ENCODE results near the gene ICAM4.

- TF ChIP-seq, protein P1, sequence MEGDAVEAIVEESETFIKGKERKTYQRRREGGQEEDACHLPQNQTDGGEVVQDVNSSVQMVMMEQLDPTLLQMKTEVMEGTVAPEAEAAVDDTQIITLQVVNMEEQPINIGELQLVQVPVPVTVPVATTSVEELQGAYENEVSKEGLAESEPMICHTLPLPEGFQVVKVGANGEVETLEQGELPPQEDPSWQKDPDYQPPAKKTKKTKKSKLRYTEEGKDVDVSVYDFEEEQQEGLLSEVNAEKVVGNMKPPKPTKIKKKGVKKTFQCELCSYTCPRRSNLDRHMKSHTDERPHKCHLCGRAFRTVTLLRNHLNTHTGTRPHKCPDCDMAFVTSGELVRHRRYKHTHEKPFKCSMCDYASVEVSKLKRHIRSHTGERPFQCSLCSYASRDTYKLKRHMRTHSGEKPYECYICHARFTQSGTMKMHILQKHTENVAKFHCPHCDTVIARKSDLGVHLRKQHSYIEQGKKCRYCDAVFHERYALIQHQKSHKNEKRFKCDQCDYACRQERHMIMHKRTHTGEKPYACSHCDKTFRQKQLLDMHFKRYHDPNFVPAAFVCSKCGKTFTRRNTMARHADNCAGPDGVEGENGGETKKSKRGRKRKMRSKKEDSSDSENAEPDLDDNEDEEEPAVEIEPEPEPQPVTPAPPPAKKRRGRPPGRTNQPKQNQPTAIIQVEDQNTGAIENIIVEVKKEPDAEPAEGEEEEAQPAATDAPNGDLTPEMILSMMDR (IDR thresholded peaks at IDR 0.05), result no peak
- TF ChIP-seq EZH2 (IDR thresholded peaks at IDR 0.05) (no peak), EZH2phosphoT487 (IDR thresholded peaks at IDR 0.05) (no peak)
Observed at GRCh38 chr19:10317857-10318462, 31.2 kb downstream of the ICAM4 start.

Data from neural progenitor cell (in vitro differentiated cells).